A549 (cell line): Measurements from ENCODE around the gene RSPH9. TPM values are rescaled to one million over a fixed set of nuclear protein-coding genes. Genes with fewer than 3 reads are reported as not detected.
"Not testable (repeated sequence)": the region's sequence is repeated elsewhere in the genome, so short reads cannot be mapped to it uniquely, and the experiment has no call there.

Experiments used
- ATAC-seq, 2 experiments: fragments of 200-7000 bp in 1 of 2; fragments of >200 bp in 1 of 2; cut with Nextera tagmentation in 1 of 2; cut with Tn5 transposase in 1 of 2; 3 replicates each; pipeline versions ENCODE4 v1.8.0 to v1.9.1; 2018 to 2020; ENCODE audit warnings: mild to moderate bottlenecking in 1 of 2, moderate library complexity in 1 of 2
- CTCF ChIA-PET: fragments of 300-600 bp; sonication (Branson Sonifier 250); formaldehyde crosslinking; extraction: SDS; loops from one replicate; lab custom pipeline; 2021; ENCODE audit warnings: antibody characterized with exemption, inconsistent platforms; lab: Yijun Ruan, JAX
- POLR2A ChIA-PET: fragments of 350-600 bp; formaldehyde crosslinking; extraction: SDS; loops from one replicate; lab custom pipeline; 2021; ENCODE audit warnings: antibody characterized with exemption, inconsistent platforms; lab: Yijun Ruan, JAX
- DNase-seq, 2 experiments: peaks; one replicate each; pipeline versions ENCODE4 v3.0.0 to v3.0.0-alpha.2; 2011 to 2016; ENCODE audit warnings: low read depth in 1 of 2, low spot score in 1 of 2
- FAIRE-seq: peaks from 2 replicates; lab custom pipeline; 2011; peaks lifted over from hg19 to GRCh38; lab: Jason Lieb, UNC
- H3K27ac ChIP-seq, 2 experiments: fragments of >200 bp; sonication (Bioruptor Twin); formaldehyde crosslinking; 3 replicates each; pipeline ENCODE4 v1.5.1; 2016 to 2017
- H3K4me1 ChIP-seq: fragments of >200 bp; sonication (Bioruptor Twin); formaldehyde crosslinking; 3 replicates; pipeline ENCODE4 v1.6.1; 2016
- H3K4me2 ChIP-seq: fragments of >200 bp; sonication (Bioruptor Twin); formaldehyde crosslinking; 3 replicates; pipeline ENCODE4 v1.6.1; 2016
- H3K4me3 ChIP-seq: fragments of >200 bp; sonication (Bioruptor Twin); formaldehyde crosslinking; 3 replicates; pipeline ENCODE4 v1.5.1; 2016
- H3K9me3 ChIP-seq: fragments of >200 bp; sonication (Bioruptor Twin); formaldehyde crosslinking; 3 replicates; pipeline ENCODE4 v1.6.1; 2016
- CBX8 ChIP-seq: fragments of 200-600 bp; sonication (generic); IDR thresholded peaks from 2 replicates; pipeline ENCODE4 v1.6.1; 2016
- CEBPB ChIP-seq, 2 experiments: fragments of >200 bp in 1 of 2; sonication (Bioruptor Twin) in 1 of 2; formaldehyde crosslinking in 1 of 2; IDR thresholded peaks; 2 replicates each; pipeline ENCODE4 v1.6.1; 2012 to 2016
- CHD2 ChIP-seq: fragments of 150-350 bp; IDR thresholded peaks from 2 replicates; pipeline ENCODE4 v1.6.1; 2014; ENCODE audit warnings: low read length; ENCODE audit not compliant: partially characterized antibody
- CHD4 ChIP-seq: fragments of 200-600 bp; sonication (generic); IDR thresholded peaks from 2 replicates; pipeline ENCODE4 v1.6.1; 2016; ENCODE audit warnings: antibody characterized with exemption, mild to moderate bottlenecking, borderline replicate concordance
- CTCF ChIP-seq: fragments of >200 bp; sonication (Bioruptor Twin); formaldehyde crosslinking; IDR thresholded peaks from 3 replicates; pipeline ENCODE4 v1.5.1; 2016
- EHF ChIP-seq: fragments of 250-450 bp; sonication (Bioruptor Pico); IDR thresholded peaks from 2 replicates; pipeline ENCODE4 v1.5.0; 2020; ENCODE audit warnings: mild to moderate bottlenecking
- EHMT2 ChIP-seq: fragments of 200-600 bp; sonication (generic); IDR thresholded peaks from 2 replicates; pipeline ENCODE4 v1.6.1; 2016; ENCODE audit warnings: antibody characterized with exemption, low read depth, mild to moderate bottlenecking, moderate library complexity
- GATA3 ChIP-seq: IDR thresholded peaks from 2 replicates; pipeline ENCODE4 v1.6.1; 2012; ENCODE audit warnings: borderline replicate concordance
- JUN ChIP-seq, 2 experiments: fragments of >200 bp; sonication (Bioruptor Twin); formaldehyde crosslinking; IDR thresholded peaks; 2 replicates in 1 of 2; 3 replicates in 1 of 2; pipeline ENCODE4 v1.6.1; 2016 to 2017
- JUNB ChIP-seq: fragments of >200 bp; sonication (Bioruptor Twin); formaldehyde crosslinking; IDR thresholded peaks from 2 replicates; pipeline ENCODE4 v1.6.1; 2016
- KDM1A ChIP-seq: fragments of 200-600 bp; sonication (generic); IDR thresholded peaks from 2 replicates; pipeline ENCODE4 v1.6.1; 2016; ENCODE audit warnings: low read depth, mild to moderate bottlenecking
- KDM5A ChIP-seq: fragments of 200-600 bp; sonication (generic); IDR thresholded peaks from 2 replicates; pipeline ENCODE4 v1.6.1; 2016; ENCODE audit warnings: antibody characterized with exemption, mild to moderate bottlenecking
- MAX ChIP-seq: IDR thresholded peaks from 2 replicates; pipeline ENCODE4 v1.6.1; 2012
- MAZ ChIP-seq: fragments of 150-350 bp; IDR thresholded peaks from 2 replicates; pipeline ENCODE4 v1.6.1; 2014; ENCODE audit warnings: antibody characterized with exemption, low read depth, low read length, borderline replicate concordance
- MYC ChIP-seq: IDR thresholded peaks from 2 replicates; pipeline ENCODE4 v1.6.1; 2012; ENCODE audit warnings: mild to moderate bottlenecking, inconsistent platforms, low read length, improper control_type of control experiment, borderline replicate concordance
- NPAS2 ChIP-seq: fragments of 250-450 bp; sonication (Bioruptor Pico); IDR thresholded peaks from 2 replicates; pipeline ENCODE4 v1.8.0; 2022; ENCODE audit warnings: mild to moderate bottlenecking, moderate library complexity, borderline replicate concordance
- NR3C1 ChIP-seq: fragments of >200 bp; sonication (Bioruptor Twin); formaldehyde crosslinking; IDR thresholded peaks from 3 replicates; pipeline ENCODE4 v1.6.1; 2017
- PHF8 ChIP-seq: fragments of 200-600 bp; sonication (generic); IDR thresholded peaks from 2 replicates; pipeline ENCODE4 v1.6.1; 2016; ENCODE audit warnings: low read depth, mild to moderate bottlenecking, antibody characterized with exemption, moderate library complexity, borderline replicate concordance
- POLR2AphosphoS2 ChIP-seq: conservative IDR thresholded peaks from 2 replicates; pipeline ENCODE4 v1.6.1; 2012; ENCODE audit warnings: low read length, improper control_type of control experiment, inconsistent platforms
- RAD21 ChIP-seq, 2 experiments: fragments of >200 bp in 1 of 2; sonication (Bioruptor Twin) in 1 of 2; formaldehyde crosslinking in 1 of 2; IDR thresholded peaks in 1 of 2; conservative IDR thresholded peaks in 1 of 2; 2 replicates in 1 of 2; 3 replicates in 1 of 2; pipeline ENCODE4 v1.6.1; 2012 to 2018; ENCODE audit warnings: inconsistent platforms in 1 of 2
- TP53 ChIP-seq: fragments of 250-450 bp; sonication (Bioruptor Pico); IDR thresholded peaks from 2 replicates; pipeline ENCODE4 v1.5.0; 2021; ENCODE audit warnings: mild to moderate bottlenecking, moderate library complexity
- ZC3H11A ChIP-seq: fragments of 450-650 bp; IDR thresholded peaks from 2 replicates; pipeline ENCODE4 v1.6.1; 2014; ENCODE audit warnings: antibody characterized with exemption, mild to moderate bottlenecking
- ZFP36 ChIP-seq: fragments of 450-650 bp; IDR thresholded peaks from 2 replicates; pipeline ENCODE4 v1.6.1; 2014; ENCODE audit warnings: borderline replicate concordance; ENCODE audit not compliant: partially characterized antibody
- ZNF302 ChIP-seq: fragments of 250-450 bp; sonication (Bioruptor Pico); IDR thresholded peaks from 2 replicates; pipeline ENCODE4 v1.9.0; 2021; ENCODE audit warnings: inconsistent platforms, mild to moderate bottlenecking, moderate library complexity
- WGBS: methylation state at CpG from one replicate; pipeline ENCODE4 v1.1.6; 2017; ENCODE audit errors: missing lambda C conversion rate; 5-methylcytosine and 5-hydroxymethylcytosine counted together
- polyA plus RNA-seq, 4 experiments: library from polyadenylated mRNA; depleted of rRNA in 3 of 4; stranded (reverse); fragments of >200 nt; fragmentation: RNase III in 1 of 4; extraction: RNeasy Plus Mini Kit Qiagen cat#74134 plus additional on column Dnase treatment in 1 of 4; gene quantifications; 2 replicates in 3 of 4; 3 replicates in 1 of 4; pipeline ENCODE4 v1.2.3, GENCODE V29; 2011 to 2017
- TF ChIP-seq, protein P1 (sequence below): fragments of 200-600 bp; sonication (generic); IDR thresholded peaks from 2 replicates; pipeline ENCODE4 v1.6.1; 2016; ENCODE audit warnings: antibody characterized with exemption, mild to moderate bottlenecking, moderate library complexity
- TF ChIP-seq, protein P2 (sequence below): fragments of 450-650 bp; IDR thresholded peaks from 2 replicates; pipeline ENCODE4 v1.6.1; 2014; ENCODE audit warnings: antibody characterized with exemption

The RSPH9 gene
- polyA plus RNA-seq, 2 of the 4 experiments (the other 2 are of a cell fraction): 0.14 to 0.18 TPM

DNA sequence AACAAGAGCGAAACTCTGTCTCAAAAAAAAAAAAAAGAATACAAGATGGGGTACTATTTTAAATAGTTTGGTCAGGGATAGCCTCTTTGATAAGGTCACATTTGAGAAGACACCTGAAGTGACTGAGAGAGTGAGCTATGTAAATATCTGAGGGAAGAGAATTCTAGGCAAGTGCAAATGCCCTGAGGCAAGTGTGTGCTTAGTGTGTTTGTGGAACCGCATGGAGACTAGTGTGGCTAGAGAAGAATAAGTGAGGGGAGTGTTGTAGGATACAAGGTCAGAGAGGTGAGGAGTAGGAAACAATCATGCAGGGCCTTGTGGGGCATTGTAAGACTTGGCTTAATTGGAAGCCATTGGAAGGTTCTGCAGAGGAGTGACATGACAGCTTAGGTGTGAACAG lies 3.4 kb downstream of the RSPH9 start:
- ChIA-PET POLR2A (no interaction called here), CTCF (interaction anchor here (1.2 to 2.4 kb wide), 3 partner anchors 8 to 431 kb away, joined by 3 to 11 read pairs (median 4); no protein-coding TSS in a partner anchor)
- Histone ChIP-seq H3K9me3 (no peaks in the 10 kb centered on the region), H3K4me3 (no peak overlapping the region), H3K4me1 (no peaks in the 10 kb centered on the region), H3K27ac (no peak overlapping the region), H3K4me2 (no peak overlapping the region)
- WGBS: 93% methylated on average over 2 of the region's 2 CpGs
- FAIRE-seq (no peak), ATAC-seq (no peak), DNase-seq (no peak)
- TF ChIP-seq EHF (CRISPR knock-in tag): no peak
- TF ChIP-seq GATA3: no peak
- no peak for TF ChIP-seq MAZ
- no peak for TF ChIP-seq KDM5A
- TF ChIP-seq, protein P1, sequence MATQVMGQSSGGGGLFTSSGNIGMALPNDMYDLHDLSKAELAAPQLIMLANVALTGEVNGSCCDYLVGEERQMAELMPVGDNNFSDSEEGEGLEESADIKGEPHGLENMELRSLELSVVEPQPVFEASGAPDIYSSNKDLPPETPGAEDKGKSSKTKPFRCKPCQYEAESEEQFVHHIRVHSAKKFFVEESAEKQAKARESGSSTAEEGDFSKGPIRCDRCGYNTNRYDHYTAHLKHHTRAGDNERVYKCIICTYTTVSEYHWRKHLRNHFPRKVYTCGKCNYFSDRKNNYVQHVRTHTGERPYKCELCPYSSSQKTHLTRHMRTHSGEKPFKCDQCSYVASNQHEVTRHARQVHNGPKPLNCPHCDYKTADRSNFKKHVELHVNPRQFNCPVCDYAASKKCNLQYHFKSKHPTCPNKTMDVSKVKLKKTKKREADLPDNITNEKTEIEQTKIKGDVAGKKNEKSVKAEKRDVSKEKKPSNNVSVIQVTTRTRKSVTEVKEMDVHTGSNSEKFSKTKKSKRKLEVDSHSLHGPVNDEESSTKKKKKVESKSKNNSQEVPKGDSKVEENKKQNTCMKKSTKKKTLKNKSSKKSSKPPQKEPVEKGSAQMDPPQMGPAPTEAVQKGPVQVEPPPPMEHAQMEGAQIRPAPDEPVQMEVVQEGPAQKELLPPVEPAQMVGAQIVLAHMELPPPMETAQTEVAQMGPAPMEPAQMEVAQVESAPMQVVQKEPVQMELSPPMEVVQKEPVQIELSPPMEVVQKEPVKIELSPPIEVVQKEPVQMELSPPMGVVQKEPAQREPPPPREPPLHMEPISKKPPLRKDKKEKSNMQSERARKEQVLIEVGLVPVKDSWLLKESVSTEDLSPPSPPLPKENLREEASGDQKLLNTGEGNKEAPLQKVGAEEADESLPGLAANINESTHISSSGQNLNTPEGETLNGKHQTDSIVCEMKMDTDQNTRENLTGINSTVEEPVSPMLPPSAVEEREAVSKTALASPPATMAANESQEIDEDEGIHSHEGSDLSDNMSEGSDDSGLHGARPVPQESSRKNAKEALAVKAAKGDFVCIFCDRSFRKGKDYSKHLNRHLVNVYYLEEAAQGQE: no peak
- no peak for TF ChIP-seq ZC3H11A
- TF ChIP-seq ZFP36: no peak
- TF ChIP-seq TP53 (CRISPR knock-in tag): no peak
- no peak for TF ChIP-seq NR3C1
- no peak for TF ChIP-seq CHD4

DNA sequence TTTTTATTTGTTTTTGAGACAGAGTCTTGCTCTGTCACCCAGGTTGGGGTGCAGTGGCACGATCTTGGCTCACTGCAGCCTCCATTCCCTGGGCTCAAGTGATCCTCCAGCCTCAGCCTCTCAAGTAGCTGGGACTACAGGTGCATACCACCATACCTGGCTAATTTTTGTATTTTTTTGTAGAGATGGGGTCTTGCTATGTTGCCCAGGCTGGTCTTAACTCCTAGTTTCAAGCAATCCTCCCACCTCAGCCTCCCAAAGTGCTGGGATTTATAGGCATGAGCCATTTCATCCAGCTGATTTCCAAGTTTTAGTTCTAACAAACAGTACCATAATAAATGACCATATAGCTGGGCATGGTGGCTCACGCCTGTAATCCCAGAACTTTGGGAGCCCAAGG lies 8.0 kb downstream of the RSPH9 start:
- H3K9me3 ChIP-seq, FAIRE-seq, H3K27ac ChIP-seq, POLR2A ChIA-PET, H3K4me2 ChIP-seq, ATAC-seq, DNase-seq, H3K4me1 ChIP-seq, H3K4me3 ChIP-seq: not testable (repeated sequence)
- WGBS: 80% methylated on average over 2 of the region's 2 CpGs
- CTCF ChIA-PET: interaction anchor here (0.7 to 1.3 kb wide), 2 partner anchors 15 to 120 kb away, joined by 4 to 6 read pairs; no protein-coding TSS in a partner anchor

DNA sequence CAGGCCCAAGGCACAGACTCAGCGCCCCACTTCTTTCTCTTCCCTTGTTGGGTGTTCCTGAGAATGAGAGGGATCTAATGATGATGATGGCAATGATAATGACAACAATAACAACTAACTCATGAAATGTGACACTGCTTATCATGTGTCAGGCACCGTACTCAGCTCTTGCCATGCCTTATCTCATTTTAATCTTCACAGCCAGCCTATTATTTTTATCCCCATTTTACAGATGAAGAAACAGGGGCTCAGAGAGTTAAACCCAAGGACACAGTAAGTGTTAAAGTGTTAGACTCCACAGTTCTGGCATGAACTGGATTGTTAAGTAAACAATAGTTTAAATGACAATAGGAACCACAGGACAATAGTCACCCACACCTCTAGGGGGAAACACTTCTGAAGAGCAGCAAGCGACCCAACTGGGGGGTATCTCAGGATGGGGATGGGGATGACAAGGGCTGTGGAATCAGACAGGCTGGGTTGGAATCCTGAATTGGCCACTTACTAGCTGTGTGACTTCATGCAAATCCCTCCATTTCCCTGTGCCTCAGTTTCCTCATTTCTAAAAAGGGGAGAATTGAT lies 12.5 kb downstream of the RSPH9 start:
- ChIA-PET CTCF (interaction anchor here (0.9 to 1.6 kb wide), 5 partner anchors 9 to 12 kb away, joined by 3 to 4 read pairs (median 3); partner anchors contain the start of gene RSPH9), POLR2A (no interaction called here)
- ATAC-seq: no peak

More for the DNA sequence above, 12.5 kb downstream of the RSPH9 start:
- H3K4me1 ChIP-seq: no peaks in the 10 kb centered on the region
- no peak overlapping the region for H3K4me3 ChIP-seq
- no peak overlapping the region for H3K27ac ChIP-seq
- H3K9me3 ChIP-seq: 0 out of 3 replicates have a peak, but pooled peaks cover 3% of the 10 kb centered on the region
- TF ChIP-seq JUN (IDR thresholded peaks at IDR 0.05) (no peak), CHD2 (no peak), ZC3H11A (no peak), PHF8 (no peak), POLR2AphosphoS2 (no peak), JUNB (no peak), CEBPB (IDR thresholded peaks at IDR 0.05) (no peak), MYC (no peak), EHF (CRISPR knock-in tag) (no peak), CBX8 (no peak), NPAS2 (CRISPR knock-in tag) (no peak), RAD21 (conservative IDR thresholded peaks at IDR 0.05 in 1 of 2, IDR thresholded peaks at IDR 0.05 in 1 of 2) (no peak), KDM1A (no peak), KDM5A (no peak), NR3C1 (no peak), CTCF (no peak), ZNF302 (CRISPR knock-in tag) (no peak), MAX (no peak), EHMT2 (no peak)
- TF ChIP-seq, protein P2, sequence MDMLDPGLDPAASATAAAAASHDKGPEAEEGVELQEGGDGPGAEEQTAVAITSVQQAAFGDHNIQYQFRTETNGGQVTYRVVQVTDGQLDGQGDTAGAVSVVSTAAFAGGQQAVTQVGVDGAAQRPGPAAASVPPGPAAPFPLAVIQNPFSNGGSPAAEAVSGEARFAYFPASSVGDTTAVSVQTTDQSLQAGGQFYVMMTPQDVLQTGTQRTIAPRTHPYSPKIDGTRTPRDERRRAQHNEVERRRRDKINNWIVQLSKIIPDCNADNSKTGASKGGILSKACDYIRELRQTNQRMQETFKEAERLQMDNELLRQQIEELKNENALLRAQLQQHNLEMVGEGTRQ: no peak
- TF ChIP-seq, all 56 proteins: peak for 0
- no peak overlapping the region for H3K4me2 ChIP-seq
- FAIRE-seq (no peak), DNase-seq (no peak)
- WGBS: 79% methylated on average over 3 of the region's 3 CpGs
